Measurements from ENCODE around the gene SFXN5. TPM values are rescaled to one million over a fixed set of nuclear protein-coding genes. Genes with fewer than 3 reads are reported as not detected.
"Not testable (repeated sequence)": the region's sequence is repeated elsewhere in the genome, so short reads cannot be mapped to it uniquely, and the experiment has no call there.

The SFXN5 gene, protein sequence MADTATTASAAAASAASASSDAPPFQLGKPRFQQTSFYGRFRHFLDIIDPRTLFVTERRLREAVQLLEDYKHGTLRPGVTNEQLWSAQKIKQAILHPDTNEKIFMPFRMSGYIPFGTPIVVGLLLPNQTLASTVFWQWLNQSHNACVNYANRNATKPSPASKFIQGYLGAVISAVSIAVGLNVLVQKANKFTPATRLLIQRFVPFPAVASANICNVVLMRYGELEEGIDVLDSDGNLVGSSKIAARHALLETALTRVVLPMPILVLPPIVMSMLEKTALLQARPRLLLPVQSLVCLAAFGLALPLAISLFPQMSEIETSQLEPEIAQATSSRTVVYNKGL
- total RNA-seq (10 to 100 TPM; 17.1 to 20.0 TPM), polyA plus RNA-seq (1 to 10 TPM; 1.7 to 3.5 (median 2.6) TPM), total RNA-seq (9.2 to 24.1 (median 17.1) reads per million in 6 experiments)

DNA sequence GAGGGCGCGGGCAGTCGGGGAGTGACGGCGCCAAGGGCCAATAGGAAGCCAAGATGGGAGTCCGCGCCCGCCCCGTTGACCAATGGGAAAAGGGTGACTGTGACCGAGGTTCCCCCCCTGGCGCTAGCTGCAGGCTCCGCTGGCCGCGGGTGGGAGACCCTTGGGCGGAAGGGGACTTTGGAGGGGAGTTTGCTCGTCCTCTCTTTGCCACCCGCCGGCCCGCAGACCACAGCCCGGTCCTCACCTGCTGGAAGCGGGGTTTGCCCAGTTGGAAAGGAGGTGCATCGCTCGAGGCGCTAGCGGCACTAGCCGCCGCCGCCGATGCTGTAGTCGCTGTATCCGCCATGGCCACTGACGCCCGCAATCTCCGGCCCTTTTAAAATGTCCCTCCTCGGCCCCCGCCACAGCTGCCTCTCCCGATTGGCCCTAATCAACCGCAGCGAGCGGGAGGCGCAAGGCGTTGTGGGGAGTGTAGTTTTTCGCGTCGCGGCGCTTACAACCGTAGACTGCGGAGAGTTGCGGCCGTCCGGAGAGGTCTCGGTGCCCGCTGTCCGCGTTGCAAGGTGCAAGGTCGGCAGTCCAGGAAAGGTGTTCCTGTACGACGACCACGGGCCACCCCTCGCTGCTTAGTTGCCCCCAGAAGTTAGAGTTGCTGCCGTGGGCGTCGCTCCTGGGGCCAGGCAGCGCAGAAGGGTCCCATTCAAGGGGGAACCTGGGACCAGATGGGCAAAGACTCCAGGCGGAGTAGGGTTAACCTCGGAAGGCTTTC is at the start of gene SFXN5:
SFXN5 (minus strand) TSS at position 353 of the 769 bp plus-strand sequence; CDS start at position 346, 7 bp downstream.
- Mint-ChIP-seq H3K4me1 (peaks cover 22 to 45% (median 35%) of the 10 kb centered on the region in 4 donors), H3K4me3 (peak within 1 kb of the TSS; percentile 91 to 98 (median 94)), H3K36me3 (peaks cover 0 to 2% (median 0%) of the 10 kb centered on the region in 3 donors), H3K27me3 (no peaks in the 10 kb centered on the region), H3K27ac (peak within 1 kb of the TSS; percentile 88 to 97 (median 94)), H3K9me3 (no peaks in the 10 kb centered on the region)
- DNase-seq (peak; percentile 84 to 99 (median 92)), ATAC-seq (peak; percentile 85 to 86)
- POLR2A ChIA-PET = interaction anchor here (0.7 to 3.1 kb wide), 8 partner anchors 10 to 1844 kb away, joined by 3 to 20 read pairs (median 4); partner anchors contain the start of genes ALMS1, CCT7, PAIP2B and PRADC1

- POLR2A ChIA-PET, H3K36me3 Mint-ChIP-seq, H3K9me3 Mint-ChIP-seq, ATAC-seq, H3K4me3 Mint-ChIP-seq, H3K4me1 Mint-ChIP-seq: not testable (repeated sequence)
- peak in 1 of 10 donors; percentile 2 for DNase-seq
- H3K27me3 Mint-ChIP-seq = peaks cover 6 to 19% (median 17%) of the 10 kb centered on the region in 5 donors
- peak overlapping the region in 1 of 10 donors; percentile 44 for H3K27ac Mint-ChIP-seq
Measured at GRCh38 chr2:73119611-73120239, 48.2 kb upstream of the SFXN5 start.

DNA sequence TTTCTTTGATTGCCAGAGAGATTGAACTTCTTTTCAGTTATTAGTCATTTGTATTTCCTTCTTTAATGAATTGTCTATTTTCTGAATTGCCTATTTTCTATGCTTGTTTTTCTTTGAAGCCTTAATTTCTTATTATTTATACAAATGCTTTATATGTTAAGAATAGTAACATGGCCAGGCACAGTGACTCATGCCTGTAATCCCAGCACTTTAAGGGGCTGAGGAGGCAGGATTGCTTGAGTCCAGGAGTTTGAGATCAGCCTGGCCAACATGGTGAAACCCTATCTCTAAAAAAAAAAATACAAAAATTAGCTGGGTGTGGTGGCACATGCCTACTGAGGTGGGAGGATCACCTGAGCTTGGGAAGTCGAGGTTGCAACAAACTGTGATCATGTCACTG is 45.9 kb upstream of the SFXN5 start:
- ATAC-seq (no peak), DNase-seq (no peak)
- no peaks in the 10 kb centered on the region for H3K9me3 Mint-ChIP-seq
- H3K36me3 Mint-ChIP-seq = no peaks in the 10 kb centered on the region
- peaks cover 0 to 6% (median 2%) of the 10 kb centered on the region in 5 donors for H3K27me3 Mint-ChIP-seq
- H3K27ac Mint-ChIP-seq = no peak overlapping the region
- POLR2A ChIA-PET = no interaction called here
- no peak overlapping the region for H3K4me3 Mint-ChIP-seq
- peaks cover 0 to 3% (median 0%) of the 10 kb centered on the region in 4 donors for H3K4me1 Mint-ChIP-seq

GRCh38 chr2:73116182-73116960 is 44.9 kb upstream of the SFXN5 start:
- Mint-ChIP-seq H3K9me3 (no peaks in the 10 kb centered on the region), H3K4me1 (peaks cover 4 to 11% (median 8%) of the 10 kb centered on the region in 4 donors), H3K27ac (no peak overlapping the region), H3K27me3 (peaks cover 0 to 7% (median 2%) of the 10 kb centered on the region in 5 donors), H3K4me3 (no peak overlapping the region), H3K36me3 (no peaks in the 10 kb centered on the region)
- POLR2A ChIA-PET = no interaction called here
- no peak for DNase-seq
- no peak for ATAC-seq

GRCh38 chr2:73114273-73114867 is 42.9 kb upstream of the SFXN5 start:
- POLR2A ChIA-PET = no interaction called here
- peaks cover 0 to 1% (median 0%) of the 10 kb centered on the region in 5 donors for H3K27me3 Mint-ChIP-seq
- no peaks in the 10 kb centered on the region for H3K36me3 Mint-ChIP-seq
- peak overlapping the region; percentile 33 to 85 (median 70) for H3K4me3 Mint-ChIP-seq
- ATAC-seq (no peak), DNase-seq (no peak)
- peak overlapping the region in 6 of 10 donors; percentile 32 to 74 (median 56) for H3K27ac Mint-ChIP-seq
- H3K4me1 Mint-ChIP-seq = peaks cover 10 to 25% (median 17%) of the 10 kb centered on the region in 4 donors
- no peaks in the 10 kb centered on the region for H3K9me3 Mint-ChIP-seq

- ATAC-seq = peak; percentile 84 to 88
- Mint-ChIP-seq H3K36me3 (no peaks in the 10 kb centered on the region), H3K4me1 (peaks cover 13 to 25% (median 20%) of the 10 kb centered on the region in 4 donors), H3K27me3 (peaks cover 0 to 1% (median 0%) of the 10 kb centered on the region in 5 donors), H3K4me3 (peak within 1 kb of the TSS; percentile 73 to 89 (median 85)), H3K9me3 (no peaks in the 10 kb centered on the region), H3K27ac (peak within 1 kb of the TSS; percentile 63 to 90 (median 76))
- peak; percentile 60 to 83 (median 76) for DNase-seq
- POLR2A ChIA-PET = interaction anchor here (0.5 to 1.7 kb wide), 2 partner anchors 63 to 121 kb away, joined by 4 read pairs; partner anchors contain the start of gene CCT7
Measured at GRCh38 chr2:73112913-73113854, 41.7 kb upstream of the SFXN5 start, which contains the start of gene RAB11FIP5. Gene RAB11FIP5, minus strand, starts transcription at chr2:73112948. Its CDS starts 171 bp downstream, at chr2:73112777.

DNA sequence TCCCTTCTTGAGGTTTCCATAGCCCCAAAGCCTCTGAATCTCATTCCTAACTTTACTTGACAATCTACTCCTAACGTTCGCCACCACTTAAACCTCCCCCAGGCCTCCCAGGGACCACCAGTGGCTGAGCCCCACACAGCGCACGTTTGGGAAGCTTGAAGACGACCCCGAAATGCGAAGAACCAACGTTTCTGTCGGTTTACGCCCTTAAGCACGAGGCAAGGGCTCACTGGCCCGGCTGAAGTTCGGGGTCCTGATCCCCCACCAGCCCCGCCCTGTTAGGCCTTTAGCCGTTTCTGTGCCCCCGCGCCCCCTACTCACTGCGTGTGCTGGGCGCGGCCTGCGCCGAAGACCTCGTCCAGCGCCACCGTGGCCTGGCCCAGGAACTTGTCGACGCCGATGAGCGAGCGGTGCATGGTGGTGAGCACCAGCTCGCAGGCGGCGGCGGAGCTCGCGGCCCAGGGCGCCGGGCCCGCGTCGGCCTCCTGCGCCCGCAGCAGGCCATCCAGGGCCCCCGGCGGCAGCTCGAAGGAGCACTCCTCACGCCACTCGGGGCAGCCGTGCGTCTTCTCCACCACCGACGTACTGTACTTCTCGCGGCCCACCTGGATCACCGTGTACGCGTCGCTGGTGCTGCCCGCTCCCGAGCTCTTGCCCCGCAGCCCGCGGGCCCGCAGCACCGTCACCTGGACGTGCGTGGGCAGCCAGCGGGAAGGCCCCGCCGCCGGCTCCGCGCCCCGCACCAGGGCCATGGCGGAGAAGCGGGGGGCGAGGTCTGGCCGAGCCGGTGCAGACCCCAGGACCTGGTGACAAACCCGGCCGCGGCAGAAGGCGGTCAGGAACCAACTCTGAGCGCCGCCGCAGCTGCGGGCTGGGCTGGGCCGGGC is 40.8 kb upstream of the SFXN5 start:
- POLR2A ChIA-PET = interaction anchor here (0.6 to 1.7 kb wide), 2 partner anchors 64 to 122 kb away, joined by 4 to 5 read pairs; partner anchors contain the start of gene CCT7
- H3K27me3 Mint-ChIP-seq = peaks cover 0 to 1% (median 0%) of the 10 kb centered on the region in 5 donors
- no peaks in the 10 kb centered on the region for H3K36me3 Mint-ChIP-seq
- H3K4me3 Mint-ChIP-seq = peak overlapping the region; percentile 73 to 89 (median 85)
- H3K27ac Mint-ChIP-seq = peak overlapping the region; percentile 63 to 90 (median 76)
- H3K9me3 Mint-ChIP-seq = no peaks in the 10 kb centered on the region
- ATAC-seq (peak; percentile 48 to 54), DNase-seq (peak in 7 of 10 donors; percentile 13 to 47 (median 30))
- H3K4me1 Mint-ChIP-seq = peaks cover 16 to 27% (median 23%) of the 10 kb centered on the region in 4 donors

GRCh38 chr2:73111073-73112025 is 39.8 kb upstream of the SFXN5 start:
- POLR2A ChIA-PET = interaction anchor here (1.7 kb wide), 1 partner anchor 122 kb away, joined by 4 read pairs; the partner anchor contains the start of gene CCT7
- H3K27ac Mint-ChIP-seq = peak overlapping the region; percentile 63 to 90 (median 78)
- H3K9me3 Mint-ChIP-seq = no peaks in the 10 kb centered on the region
- H3K4me1 Mint-ChIP-seq = peaks cover 20 to 34% (median 23%) of the 10 kb centered on the region in 4 donors
- ATAC-seq (no peak), DNase-seq (peak in 3 of 10 donors; percentile 2 to 18 (median 7))
- no peaks in the 10 kb centered on the region for H3K36me3 Mint-ChIP-seq
- H3K27me3 Mint-ChIP-seq = peaks cover 0 to 1% (median 0%) of the 10 kb centered on the region in 5 donors
- peak overlapping the region; percentile 73 to 89 (median 85) for H3K4me3 Mint-ChIP-seq

Data from naive thymus-derived CD8-positive, alpha-beta T cell (primary cell).